ENCODE data around the gene CAVIN3. TPM values are rescaled to one million over a fixed set of nuclear protein-coding genes. Genes with fewer than 3 reads are reported as not detected.
A peak's percentile ranks its signal among the peaks of the same experiment; 100 is the strongest.

The CAVIN3 gene
- total and polyA plus RNA-seq, 12 donors, result 39.3 to 186 (median 47.8) TPM

DNA sequence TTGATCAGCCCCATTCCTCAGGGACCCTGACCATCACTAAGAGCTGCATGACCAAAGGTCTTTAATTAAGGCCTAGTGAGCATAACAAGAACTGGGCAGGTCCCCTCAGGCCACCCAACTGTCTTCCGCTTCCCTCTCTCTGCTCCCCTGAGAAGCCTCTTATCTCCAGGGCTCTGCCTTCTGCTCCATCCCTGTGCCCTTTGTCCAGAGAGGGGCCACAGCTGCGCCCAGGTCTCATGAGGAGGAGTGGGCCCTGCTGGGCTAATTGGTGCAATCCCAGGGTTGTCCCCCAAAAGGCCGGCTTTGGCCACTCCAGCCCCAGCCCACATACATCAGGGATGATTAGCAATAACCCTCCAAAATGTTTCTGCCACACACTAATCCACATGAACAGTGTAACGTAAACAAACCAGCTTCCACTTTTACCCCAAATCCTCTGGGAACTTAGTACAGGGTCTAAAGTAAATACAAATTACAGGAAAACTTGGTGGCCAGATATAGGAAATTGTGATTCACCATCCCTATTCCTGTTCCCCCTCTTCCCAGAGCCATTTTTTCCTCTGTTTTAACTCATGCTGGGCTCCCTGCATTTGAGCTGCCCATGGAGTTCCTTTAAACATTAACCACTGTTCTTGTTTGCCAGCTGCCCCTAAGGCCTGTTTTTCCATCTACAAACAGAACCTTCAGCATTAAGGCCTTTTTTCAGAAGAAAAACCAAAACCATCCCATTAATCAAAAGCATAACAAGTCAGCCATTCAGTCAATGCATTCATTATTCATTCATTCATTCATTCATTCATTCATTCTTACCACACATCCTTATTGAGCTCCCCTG lies 34.6 kb upstream of the CAVIN3 start:
- ATAC-seq (no peak), DNase-seq (no peak)
- Histone ChIP-seq H3K4me3 (no peak overlapping the region), H3K36me3 (no peaks in the 10 kb centered on the region), H3K27me3 (no peaks in the 10 kb centered on the region), H3K27ac (peak overlapping the region in 1 of 10 donors; percentile 32), H3K9me3 (no peaks in the 10 kb centered on the region), H3K4me1 (peaks cover 0 to 19% (median 5%) of the 10 kb centered on the region in 9 donors)
- intact Hi-C loops (cut with DNase I), result loop anchor here (5.0 to 10.0 kb wide), 9 partner anchors 38 to 333 kb away; partner anchors contain the start of gene CCKBR (in 2 of the 10)
- TF ChIP-seq, protein P1, sequence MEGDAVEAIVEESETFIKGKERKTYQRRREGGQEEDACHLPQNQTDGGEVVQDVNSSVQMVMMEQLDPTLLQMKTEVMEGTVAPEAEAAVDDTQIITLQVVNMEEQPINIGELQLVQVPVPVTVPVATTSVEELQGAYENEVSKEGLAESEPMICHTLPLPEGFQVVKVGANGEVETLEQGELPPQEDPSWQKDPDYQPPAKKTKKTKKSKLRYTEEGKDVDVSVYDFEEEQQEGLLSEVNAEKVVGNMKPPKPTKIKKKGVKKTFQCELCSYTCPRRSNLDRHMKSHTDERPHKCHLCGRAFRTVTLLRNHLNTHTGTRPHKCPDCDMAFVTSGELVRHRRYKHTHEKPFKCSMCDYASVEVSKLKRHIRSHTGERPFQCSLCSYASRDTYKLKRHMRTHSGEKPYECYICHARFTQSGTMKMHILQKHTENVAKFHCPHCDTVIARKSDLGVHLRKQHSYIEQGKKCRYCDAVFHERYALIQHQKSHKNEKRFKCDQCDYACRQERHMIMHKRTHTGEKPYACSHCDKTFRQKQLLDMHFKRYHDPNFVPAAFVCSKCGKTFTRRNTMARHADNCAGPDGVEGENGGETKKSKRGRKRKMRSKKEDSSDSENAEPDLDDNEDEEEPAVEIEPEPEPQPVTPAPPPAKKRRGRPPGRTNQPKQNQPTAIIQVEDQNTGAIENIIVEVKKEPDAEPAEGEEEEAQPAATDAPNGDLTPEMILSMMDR (IDR thresholded peaks at IDR 0.05), result no peak
- WGBS, 2 donors, result 79 to 91% methylated on average over 4 of the region's 4 CpGs

DNA sequence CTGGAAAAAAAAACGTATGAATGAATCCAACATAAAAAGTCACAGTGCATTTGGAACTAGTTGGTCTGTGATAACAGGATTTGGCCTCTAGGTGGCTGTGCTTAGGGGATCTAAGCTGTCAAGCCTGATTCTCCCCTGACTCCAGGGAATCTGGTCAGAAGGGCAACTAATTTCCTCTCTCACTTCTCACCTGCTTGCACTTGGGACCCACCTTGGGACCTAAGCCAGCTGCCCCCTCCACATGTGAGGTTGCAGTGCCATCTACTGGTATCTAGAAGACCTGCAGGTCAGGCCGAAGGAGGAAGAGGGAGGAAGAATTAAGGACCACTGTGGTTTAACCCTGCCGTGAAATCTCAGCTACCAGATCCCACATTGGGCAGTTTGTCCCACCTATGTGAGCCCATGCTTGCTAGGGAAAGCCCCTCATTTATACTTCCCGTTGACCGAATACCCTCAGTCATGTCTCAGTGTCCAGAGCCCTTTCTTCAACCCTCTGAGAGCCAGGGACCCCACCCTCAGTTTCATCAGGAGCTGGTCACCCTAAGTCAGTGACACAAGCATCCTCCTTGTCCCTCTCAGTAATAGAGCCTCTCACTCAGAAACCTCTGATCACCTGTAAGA lies 33.2 kb upstream of the CAVIN3 start:
- no peaks in the 10 kb centered on the region for H3K27me3 ChIP-seq
- no peaks in the 10 kb centered on the region for H3K9me3 ChIP-seq
- TF ChIP-seq, protein P1 (IDR thresholded peaks at IDR 0.05), result peak; percentile 86 to 99 (median 96)
- H3K36me3 ChIP-seq, result no peaks in the 10 kb centered on the region
- H3K4me1 ChIP-seq, result peaks cover 0 to 19% (median 5%) of the 10 kb centered on the region in 9 donors
- H3K4me3 ChIP-seq, result no peak overlapping the region
- intact Hi-C loops (cut with DNase I), result loop anchor here (1.0 to 10.0 kb wide), 14 partner anchors 36 to 331 kb away; partner anchors contain the start of gene CCKBR (in 2 of the 10)
- ATAC-seq, result peak; percentile 51 to 78 (median 64)
- no peak overlapping the region for H3K27ac ChIP-seq
- DNase-seq, result peak in 1 of 2 donors; percentile 40
- 7 to 12% methylated on average over 5 of the region's 5 CpGs for WGBS, 2 donors

DNA sequence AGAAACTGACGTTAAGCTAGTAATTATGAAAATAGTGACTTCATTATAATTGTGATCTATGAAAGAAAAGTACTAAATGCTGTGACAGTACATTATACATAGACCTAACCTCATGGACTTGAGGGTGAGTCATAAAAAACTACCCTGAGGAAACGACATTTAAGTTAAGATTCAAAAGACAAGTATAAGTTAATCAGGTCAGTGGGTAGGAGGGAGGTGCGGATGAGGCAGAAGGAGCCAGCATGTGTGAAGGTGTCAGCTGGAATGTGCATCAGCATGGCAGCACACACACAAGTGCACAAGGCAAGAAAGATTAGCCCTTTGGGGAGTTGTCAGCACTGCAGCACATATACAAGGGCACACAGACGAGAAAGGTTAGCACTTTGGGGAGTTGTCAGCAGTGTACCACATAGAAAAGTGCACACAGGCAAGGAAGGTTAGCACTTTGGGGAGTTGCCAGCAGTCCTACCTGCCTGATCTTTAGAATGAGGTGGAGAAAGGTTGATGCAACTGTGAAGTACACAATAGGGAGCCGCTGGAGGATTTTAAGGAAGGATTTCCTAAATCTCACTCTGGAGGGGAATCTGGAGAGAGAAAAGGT lies 31.6 kb upstream of the CAVIN3 start:
- WGBS, 2 donors, result 80 to 82% methylated on average over 5 of the region's 5 CpGs
- Histone ChIP-seq H3K4me1 (peaks cover 0 to 16% (median 4%) of the 10 kb centered on the region in 9 donors), H3K4me3 (no peak overlapping the region), H3K36me3 (no peaks in the 10 kb centered on the region), H3K27me3 (no peaks in the 10 kb centered on the region), H3K27ac (no peak overlapping the region), H3K9me3 (no peaks in the 10 kb centered on the region)
- ATAC-seq (no peak), DNase-seq (no peak)
- intact Hi-C loops (cut with DNase I), result loop anchor here (2.0 to 10.0 kb wide), 12 partner anchors 35 to 330 kb away; partner anchors contain the start of gene CCKBR (in 2 of the 10)
- TF ChIP-seq, protein P1 (IDR thresholded peaks at IDR 0.05), result no peak

DNA sequence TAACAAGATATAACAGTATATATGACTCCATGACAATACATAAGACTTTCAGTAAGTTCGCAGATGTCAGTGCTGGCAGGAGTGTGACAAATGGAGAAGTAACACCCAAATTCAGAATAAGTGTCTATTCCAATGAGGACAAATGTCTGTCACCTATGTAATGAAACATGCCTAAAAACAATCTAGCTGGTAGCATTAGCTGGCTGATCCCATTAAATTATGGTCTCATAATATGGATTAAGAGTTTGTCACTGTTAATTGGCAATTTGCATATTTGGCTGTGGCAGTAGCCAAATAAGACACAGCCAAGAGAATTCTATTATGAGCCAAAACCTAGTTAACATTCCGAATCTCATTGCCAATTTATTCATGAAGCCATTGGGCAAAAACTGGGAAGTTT lies 30.2 kb upstream of the CAVIN3 start:
- H3K9me3 ChIP-seq, result no peaks in the 10 kb centered on the region
- WGBS, 2 donors, result 74 to 90% methylated on average over 2 of the region's 2 CpGs
- H3K27me3 ChIP-seq, result no peaks in the 10 kb centered on the region
- DNase-seq (no peak), ATAC-seq (no peak)
- peaks cover 0 to 11% (median 0%) of the 10 kb centered on the region in 9 donors for H3K4me1 ChIP-seq
- intact Hi-C loops (cut with DNase I), result loop anchor here (5.0 to 10.0 kb wide), 9 partner anchors 33 to 328 kb away; partner anchors contain the start of gene CCKBR (in 2 of the 10)
- H3K36me3 ChIP-seq, result no peaks in the 10 kb centered on the region
- TF ChIP-seq, protein P1 (IDR thresholded peaks at IDR 0.05), result no peak
- no peak overlapping the region for H3K27ac ChIP-seq
- H3K4me3 ChIP-seq, result no peak overlapping the region
